GM12878 (cell line): ENCODE data around the gene ENTPD3. TPM values are rescaled to one million over a fixed set of nuclear protein-coding genes. Genes with fewer than 3 reads are reported as not detected.

ENCODE experiments used
- ATAC-seq: fragments of 200-7000 bp; cut with Tn5 transposase; 3 replicates; pipeline ENCODE4 v1.9.1; 2020; ENCODE audit warnings: mild to moderate bottlenecking, moderate library complexity
- BruUV-seq: library from RNA; stranded (reverse); fragments of 400-500 nt; replicated peaks from 2 replicates; lab custom pipeline; 2021; lab: Mats Ljungman, UMichigan
- CTCF ChIA-PET: fragments of 300-600 bp; sonication (Branson Sonifier 250); formaldehyde crosslinking; extraction: SDS; loops from one replicate; lab custom pipeline; 2021; ENCODE audit warnings: inconsistent platforms; lab: Yijun Ruan, JAX
- POLR2A ChIA-PET: fragments of 350-600 bp; formaldehyde crosslinking; extraction: SDS; loops from one replicate; lab custom pipeline; 2021; ENCODE audit warnings: inconsistent platforms; lab: Charles Lee
- RAD21 ChIA-PET: fragments of 300-600 bp; sonication (Branson Sonifier 250); formaldehyde crosslinking; loops from one replicate; lab custom pipeline; 2023; ENCODE audit warnings: antibody characterized with exemption; ENCODE audit not compliant: unreplicated experiment; lab: Charles Lee
- SMC1A ChIA-PET: fragments of 300-600 bp; sonication (Branson Sonifier 250); formaldehyde crosslinking; loops from one replicate; lab custom pipeline; 2023; ENCODE audit not compliant: unreplicated experiment, uncharacterized antibody; lab: Charles Lee
- DNase-seq: peaks from one replicate; pipeline ENCODE4 v3.0.0-alpha.2; 2011; ENCODE audit warnings: low read depth, low spot score
- FAIRE-seq: peaks from 3 replicates; lab custom pipeline; 2011; peaks lifted over from hg19 to GRCh38; lab: Jason Lieb, UNC
- H2AFZ ChIP-seq: 2 replicates; pipeline ENCODE4 v1.6.0; 2011; ENCODE audit warnings: low read depth, low read length, control low read depth; ENCODE audit not compliant: control insufficient read depth
- H3K27ac ChIP-seq: 2 replicates; pipeline ENCODE4 v1.5.1; 2011; ENCODE audit warnings: control low read depth; ENCODE audit not compliant: control insufficient read depth, insufficient read depth
- H3K27me3 ChIP-seq, 2 experiments: replicated peaks in 1 of 2; 2 replicates each; pipeline versions ENCODE4 v1.6.0 to v1.6.1; 2011; ENCODE audit warnings: low read length in 1 of 2; ENCODE audit not compliant: control insufficient read depth in 2 of 2, insufficient read depth in 2 of 2
- H3K36me3 ChIP-seq, 2 experiments: 2 replicates each; pipeline ENCODE4 v1.5.1; 2011; ENCODE audit warnings: low read length in 1 of 2; ENCODE audit not compliant: control insufficient read depth in 2 of 2, insufficient read depth in 2 of 2
- H3K4me1 ChIP-seq: 2 replicates; pipeline ENCODE4 v1.6.1; 2011; ENCODE audit warnings: mild to moderate bottlenecking, low read length, moderate library complexity, mixed read lengths; ENCODE audit not compliant: control insufficient read depth, insufficient read depth
- H3K4me2 ChIP-seq: 2 replicates; pipeline ENCODE4 v1.6.0; 2011; ENCODE audit warnings: control low read depth; ENCODE audit not compliant: control insufficient read depth, insufficient read depth
- H3K4me3 ChIP-seq: fragments of 200-600 bp; sonication (generic); 2 replicates; pipeline ENCODE4 v1.5.1; 2016
- H3K79me2 ChIP-seq: 2 replicates; pipeline ENCODE4 v1.6.0; 2011; ENCODE audit warnings: low read length; ENCODE audit not compliant: control insufficient read depth, insufficient read depth
- H3K9ac ChIP-seq: 2 replicates; pipeline ENCODE4 v1.8.0; 2011; ENCODE audit warnings: low read length, control low read depth, mixed read lengths; ENCODE audit not compliant: control insufficient read depth, insufficient read depth
- H3K9me3 ChIP-seq: replicated peaks from 3 replicates; pipeline ENCODE4 v1.5.1; 2011; ENCODE audit warnings: mild to moderate bottlenecking, low read length; ENCODE audit not compliant: control insufficient read depth, insufficient read depth
- H4K20me1 ChIP-seq: 2 replicates; pipeline ENCODE4 v1.6.0; 2011; ENCODE audit not compliant: control insufficient read depth, insufficient read depth
- CEBPZ ChIP-seq: fragments of 150-350 bp; IDR thresholded peaks from 2 replicates; pipeline ENCODE4 v1.6.1; 2016; ENCODE audit warnings: low read depth, low read length
- E2F8 ChIP-seq: fragments of 450-650 bp; IDR thresholded peaks from 2 replicates; pipeline ENCODE4 v1.6.1; 2018; ENCODE audit warnings: mild to moderate bottlenecking, low read depth, moderate library complexity; ENCODE audit not compliant: partially characterized antibody
- EED ChIP-seq: sonication (generic); IDR thresholded peaks from 2 replicates; pipeline ENCODE4 v1.6.1; 2016; ENCODE audit warnings: antibody characterized with exemption, low read depth
- FOXM1 ChIP-seq: IDR thresholded peaks from 2 replicates; pipeline ENCODE4 v1.6.1; 2012; ENCODE audit warnings: low read depth, mild to moderate bottlenecking, inconsistent platforms, low read length, moderate library complexity
- IKZF1 ChIP-seq: fragments of 450-650 bp; conservative IDR thresholded peaks from 2 replicates; pipeline ENCODE4 v1.6.1; 2017; ENCODE audit warnings: antibody characterized with exemption, mild to moderate bottlenecking
- MEF2A ChIP-seq: IDR thresholded peaks from 2 replicates; pipeline ENCODE4 v1.6.1; 2011; ENCODE audit warnings: low read depth, mild to moderate bottlenecking, low read length, moderate library complexity; ENCODE audit not compliant: insufficient read depth
- RELB ChIP-seq: fragments of 450-650 bp; IDR thresholded peaks from 2 replicates; pipeline ENCODE4 v1.6.1; 2017; ENCODE audit warnings: low read depth, mild to moderate bottlenecking, moderate library complexity
- TAF1 ChIP-seq: IDR thresholded peaks from 2 replicates; pipeline ENCODE4 v1.6.1; 2011; ENCODE audit warnings: mild to moderate bottlenecking, low read depth, low read length, borderline replicate concordance
- ZNF592 ChIP-seq: fragments of 450-650 bp; IDR thresholded peaks from 2 replicates; pipeline ENCODE4 v1.6.1; 2017; ENCODE audit warnings: mild to moderate bottlenecking, moderate library complexity
- WGBS: methylation state at CpG from one replicate; pipeline ENCODE4 v1.1.6; 2016; ENCODE audit warnings: low lambda C conversion rate; ENCODE audit not compliant: insufficient replicate concordance, insufficient coverage; ENCODE audit errors: missing lambda C conversion rate; 5-methylcytosine and 5-hydroxymethylcytosine counted together
- in situ Hi-C: fragments of 300-500 bp; cut with MboI; formaldehyde crosslinking; loops from 9 replicates; pipeline ENCODE4 v1.14.3; 2018; ENCODE audit warnings: mixed read lengths
- intact Hi-C: fragments of 100-400 bp; cut with micrococcal nuclease; formaldehyde crosslinking; loops from one replicate; pipeline ENCODE4 v1.14.2; 2022; ENCODE audit not compliant: unreplicated experiment
- polyA plus RNA-seq, 11 experiments: library from polyadenylated mRNA; depleted of rRNA in 4 of 11; unstranded in 6 of 11; stranded (reverse) in 5 of 11; fragments of >200 nt; fragmentation: Nextera tagmentation in 4 of 11; fragmentation: Illumina TruSeq in 1 of 11; extraction: Ambion mirVana in 4 of 11; extraction: Trizol in 1 of 11; gene quantifications; 1 replicate in 1 of 11; 2 replicates in 10 of 11; pipeline versions ENCODE4 v1.2.1 to v1.2.3, GENCODE V29; 2011 to 2016; ENCODE audit warnings: inconsistent platforms in 2 of 11, missing spikeins in 2 of 11, low read depth in 1 of 11
- total RNA-seq, 4 experiments: library from RNA; depleted of rRNA in 3 of 4; stranded (reverse); fragments of >200 nt in 3 of 4; fragmentation: Illumina TruSeq in 1 of 4; extraction: Trizol in 1 of 4; gene quantifications; 2 replicates each; pipeline versions ENCODE4 v1.2.1 to v1.2.3, GENCODE V29; 2013 to 2021

ENTPD3 gene
- total and polyA plus RNA-seq, 10 of the 15 experiments (the other 5 are each of a cell fraction or from before 2014, with no cell fraction given) = 0.03 TPM; not detected in 9

GRCh38 chr3:40445062-40445461, 58.1 kb downstream of the ENTPD3 start (continued):
- no peak for TF ChIP-seq E2F8
- TF ChIP-seq CEBPZ = no peak
- TF ChIP-seq IKZF1 = no peak
- TF ChIP-seq EED = no peak
- no peak for TF ChIP-seq FOXM1

GRCh38 chr3:40445880-40446279, 58.9 kb downstream of the ENTPD3 start:
- DNase-seq = no peak
- CTCF ChIA-PET = no interaction called here
- TF ChIP-seq RELB (no peak), TAF1 (no peak), ZNF592 (no peak), MEF2A (no peak)

More at GRCh38 chr3:40445880-40446279, 58.9 kb downstream of the ENTPD3 start:
- intact Hi-C loops (no loop called here), in situ Hi-C loops (no loop called here)
- H3K79me2 ChIP-seq = no peaks in the 10 kb centered on the region
- H3K27ac ChIP-seq = no peak overlapping the region
- FAIRE-seq (no peak), ATAC-seq (no peak)
- POLR2A ChIA-PET = no interaction called here
- no peaks in the 10 kb centered on the region for H3K36me3 ChIP-seq
- no peaks in the 10 kb centered on the region for H3K4me1 ChIP-seq
- H3K9ac ChIP-seq = no peak overlapping the region
- no peaks in the 10 kb centered on the region for H3K9me3 ChIP-seq
- RAD21 ChIA-PET = no interaction called here
- SMC1A ChIA-PET = no interaction called here
- no peak overlapping the region for H3K4me2 ChIP-seq
- no TSS peak for BruUV-seq
- no peak overlapping the region for H3K4me3 ChIP-seq
- H3K27me3 ChIP-seq = no peaks in the 10 kb centered on the region
- 62% methylated on average over 4 of the region's 4 CpGs for WGBS
- no peak overlapping the region for H2AFZ ChIP-seq
- H4K20me1 ChIP-seq = no peaks in the 10 kb centered on the region
